Astrocyte (in vitro differentiated cells and primary cell): ENCODE results near the gene ARHGAP6. TPM values are rescaled to one million over a fixed set of nuclear protein-coding genes. Genes with fewer than 3 reads are reported as not detected.
A peak's percentile ranks its signal among the peaks of the same experiment; 100 is the strongest.

Experiments
- DNase-seq: peaks from one replicate; pipeline ENCODE4 v3.0.0-alpha.2; 2010; ENCODE audit warnings: low read depth
- FAIRE-seq: peaks from 2 replicates; lab custom pipeline; 2011; peaks lifted over from hg19 to GRCh38; lab: Jason Lieb, UNC
- H2AFZ ChIP-seq: 2 replicates; pipeline ENCODE4 v1.6.0; 2012; ENCODE audit warnings: low read depth, low read length, inconsistent platforms
- H3K27ac ChIP-seq: 2 replicates; pipeline ENCODE4 v1.5.1; 2011; ENCODE audit warnings: low read depth, low read length, inconsistent platforms
- H3K27me3 ChIP-seq: 2 replicates; pipeline ENCODE4 v1.6.0; 2011; ENCODE audit warnings: low read length, inconsistent platforms; ENCODE audit not compliant: insufficient read depth
- H3K36me3 ChIP-seq: 2 replicates; pipeline ENCODE4 v1.5.1; 2011; ENCODE audit warnings: low read length, inconsistent platforms; ENCODE audit not compliant: insufficient read depth
- H3K4me1 ChIP-seq: 2 replicates; pipeline ENCODE4 v1.5.1; 2011; ENCODE audit warnings: low read length, inconsistent platforms; ENCODE audit not compliant: insufficient read depth
- H3K4me2 ChIP-seq: 2 replicates; pipeline ENCODE4 v1.6.0; 2012; ENCODE audit warnings: low read length, inconsistent platforms
- H3K4me3 ChIP-seq: 2 replicates; pipeline ENCODE4 v1.5.1; 2011; ENCODE audit warnings: low read depth, mild to moderate bottlenecking, low read length, inconsistent platforms; ENCODE audit not compliant: insufficient read depth
- H3K79me2 ChIP-seq: 2 replicates; pipeline ENCODE4 v1.6.0; 2012; ENCODE audit warnings: mild to moderate bottlenecking, low read length, inconsistent platforms; ENCODE audit not compliant: insufficient read depth
- H3K9ac ChIP-seq: 2 replicates; pipeline ENCODE4 v1.6.0; 2012; ENCODE audit warnings: mild to moderate bottlenecking, low read length, inconsistent platforms
- H3K9me3 ChIP-seq: 2 replicates; pipeline ENCODE4 v1.5.1; 2012; ENCODE audit warnings: low read depth, mild to moderate bottlenecking, low read length, inconsistent platforms; ENCODE audit not compliant: insufficient read depth
- H4K20me1 ChIP-seq: 2 replicates; pipeline ENCODE4 v1.6.0; 2012; ENCODE audit warnings: low read length, inconsistent platforms; ENCODE audit not compliant: insufficient read depth
- H3K27ac Mint-ChIP-seq: one replicate; pipeline ENCODE4 v1.8.0; 2021; ENCODE audit warnings: mild to moderate bottlenecking, mixed read lengths; ENCODE audit not compliant: unreplicated experiment
- H3K27me3 Mint-ChIP-seq: one replicate; pipeline ENCODE4 v1.8.0; 2021; ENCODE audit warnings: low read depth, mixed read lengths; ENCODE audit not compliant: unreplicated experiment
- H3K36me3 Mint-ChIP-seq: one replicate; pipeline ENCODE4 v1.8.0; 2021; ENCODE audit warnings: low read depth, mixed read lengths; ENCODE audit not compliant: unreplicated experiment
- H3K4me1 Mint-ChIP-seq: one replicate; pipeline ENCODE4 v1.8.0; 2021; ENCODE audit warnings: low read depth, mixed read lengths; ENCODE audit not compliant: unreplicated experiment
- H3K4me3 Mint-ChIP-seq: one replicate; pipeline ENCODE4 v1.8.0; 2021; ENCODE audit warnings: mild to moderate bottlenecking, moderate library complexity, mixed read lengths; ENCODE audit not compliant: unreplicated experiment
- H3K9me3 Mint-ChIP-seq: one replicate; pipeline ENCODE4 v1.8.0; 2021; ENCODE audit warnings: mild to moderate bottlenecking, mixed read lengths; ENCODE audit not compliant: unreplicated experiment
- CTCF ChIP-seq: IDR thresholded peaks from 2 replicates; pipeline ENCODE4 v1.5.1; 2011; ENCODE audit warnings: low read depth, mild to moderate bottlenecking, inconsistent platforms, low read length, moderate library complexity; ENCODE audit not compliant: insufficient read depth
- EZH2 ChIP-seq: IDR thresholded peaks from 2 replicates; pipeline ENCODE4 v1.6.1; 2012; ENCODE audit warnings: mild to moderate bottlenecking, low read length, inconsistent platforms; ENCODE audit not compliant: insufficient read depth
- total RNA-seq: library from RNA; stranded (reverse); gene quantifications from 2 replicates; pipeline ENCODE4 v1.2.1, GENCODE V29; 2021

The ARHGAP6 gene
- total RNA-seq, 1 donor from 2014 or later, result 0.30 TPM

DNA sequence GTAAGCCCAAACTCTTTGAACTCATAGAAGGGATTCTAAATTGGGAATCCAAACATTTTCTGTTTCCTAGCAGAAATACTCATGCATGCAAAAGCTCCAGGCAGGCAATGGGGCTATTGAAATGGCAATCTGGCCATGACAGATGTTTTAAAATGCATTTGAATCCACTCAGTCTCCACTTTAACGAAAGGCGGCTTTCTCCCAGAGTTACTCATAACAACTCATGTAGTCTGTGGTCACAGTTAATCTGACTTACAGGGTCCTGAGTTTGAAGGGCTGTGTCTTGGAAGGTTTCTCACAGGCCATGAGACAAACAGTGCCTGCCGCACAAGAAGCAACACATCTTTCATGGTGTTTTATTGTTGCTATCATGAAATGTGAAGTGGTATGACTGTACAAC is 186.8 kb downstream of the ARHGAP6 start:
- H3K27ac Mint-ChIP-seq, result no peak overlapping the region
- no peaks in the 10 kb centered on the region for H3K36me3 Mint-ChIP-seq
- no peaks in the 10 kb centered on the region for H3K4me1 ChIP-seq
- H3K36me3 ChIP-seq, result no peaks in the 10 kb centered on the region
- no peak overlapping the region for H3K4me3 ChIP-seq
- H3K4me1 Mint-ChIP-seq, result peaks cover 6% of the 10 kb centered on the region
- no peak overlapping the region for H3K4me2 ChIP-seq
- FAIRE-seq, result peak; percentile 81
- peaks cover 7% of the 10 kb centered on the region for H3K27me3 Mint-ChIP-seq
- no peak overlapping the region for H3K4me3 Mint-ChIP-seq
- no peak overlapping the region for H3K9ac ChIP-seq
- no peak overlapping the region for H2AFZ ChIP-seq
- TF ChIP-seq CTCF (no peak), EZH2 (no peak)
- DNase-seq, result peak; percentile 26
- H3K9me3 Mint-ChIP-seq, result no peaks in the 10 kb centered on the region
- no peaks in the 10 kb centered on the region for H3K27me3 ChIP-seq
- H3K27ac ChIP-seq, result no peak overlapping the region
- H3K9me3 ChIP-seq, result no peaks in the 10 kb centered on the region
- H3K79me2 ChIP-seq, result no peaks in the 10 kb centered on the region
- no peaks in the 10 kb centered on the region for H4K20me1 ChIP-seq

DNA sequence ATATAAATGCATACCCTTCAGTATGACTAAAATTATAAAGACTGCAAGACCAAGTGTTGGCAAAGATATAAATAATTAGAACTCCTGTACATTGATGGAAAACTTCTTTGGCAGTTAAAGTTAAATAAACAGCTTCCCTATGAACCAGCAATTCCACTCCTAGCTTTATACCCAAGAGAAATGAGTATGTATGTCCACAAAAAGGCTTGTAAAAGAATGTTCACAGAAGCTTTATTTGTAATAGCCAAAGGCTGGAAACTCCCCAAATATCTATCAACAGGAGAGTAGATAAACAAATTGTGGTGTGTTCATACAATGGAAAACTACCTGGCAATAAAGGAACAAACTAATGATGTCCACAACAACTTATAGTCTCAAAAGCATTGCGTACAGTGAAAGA is 187.7 kb downstream of the ARHGAP6 start:
- no peak for DNase-seq
- Mint-ChIP-seq H3K4me3 (no peak overlapping the region), H3K4me1 (peaks cover 6% of the 10 kb centered on the region), H3K27ac (no peak overlapping the region), H3K9me3 (no peaks in the 10 kb centered on the region), H3K36me3 (no peaks in the 10 kb centered on the region), H3K27me3 (peaks cover 3% of the 10 kb centered on the region)
- H4K20me1 ChIP-seq, result no peaks in the 10 kb centered on the region
- no peaks in the 10 kb centered on the region for H3K79me2 ChIP-seq
- H3K9me3 ChIP-seq, result no peaks in the 10 kb centered on the region
- H2AFZ ChIP-seq, result no peak overlapping the region
- no peaks in the 10 kb centered on the region for H3K4me1 ChIP-seq
- H3K4me3 ChIP-seq, result no peak overlapping the region
- H3K27ac ChIP-seq, result no peak overlapping the region
- no peak overlapping the region for H3K9ac ChIP-seq
- no peak for TF ChIP-seq EZH2
- no peak for TF ChIP-seq CTCF
- no peaks in the 10 kb centered on the region for H3K36me3 ChIP-seq
- FAIRE-seq, result peak; percentile 71
- no peaks in the 10 kb centered on the region for H3K27me3 ChIP-seq
- H3K4me2 ChIP-seq, result no peak overlapping the region

GRCh38 chrX:11474576-11474975 is 191.1 kb downstream of the ARHGAP6 start:
- H3K36me3 Mint-ChIP-seq, result no peaks in the 10 kb centered on the region
- Histone ChIP-seq H3K4me3 (no peak overlapping the region), H3K27me3 (no peaks in the 10 kb centered on the region), H3K4me1 (peaks cover 12% of the 10 kb centered on the region), H3K4me2 (no peak overlapping the region), H3K27ac (no peak overlapping the region), H3K79me2 (no peaks in the 10 kb centered on the region), H3K9me3 (no peaks in the 10 kb centered on the region), H2AFZ (no peak overlapping the region), H3K9ac (no peak overlapping the region), H3K36me3 (no peaks in the 10 kb centered on the region), H4K20me1 (no peaks in the 10 kb centered on the region)
- H3K4me1 Mint-ChIP-seq, result no peaks in the 10 kb centered on the region
- DNase-seq (no peak), FAIRE-seq (no peak)
- H3K27me3 Mint-ChIP-seq, result no peaks in the 10 kb centered on the region
- TF ChIP-seq EZH2 (no peak), CTCF (no peak)
- peaks cover 4% of the 10 kb centered on the region for H3K9me3 Mint-ChIP-seq
- H3K4me3 Mint-ChIP-seq, result no peak overlapping the region
- H3K27ac Mint-ChIP-seq, result no peak overlapping the region
